IMR-90 (cell line): Measurements from ENCODE around the gene PAM16. TPM values are rescaled to one million over a fixed set of nuclear protein-coding genes. Genes with fewer than 3 reads are reported as not detected.
A peak's percentile ranks its signal among the peaks of the same experiment; 100 is the strongest.

Experiments
- ATAC-seq: fragments of 200-7000 bp; cut with Tn5 transposase; 2 replicates; pipeline ENCODE4 v1.9.1; 2020; ENCODE audit warnings: low read depth, mild to moderate bottlenecking, moderate library complexity
- Bru-seq: library from RNA; stranded (reverse); fragments of 400-500 nt; gene quantifications from one replicate; lab custom pipeline; 2021; lab: Mats Ljungman, UMichigan
- BruChase-seq, 2 experiments: library from RNA; stranded (reverse); fragments of 400-500 nt; gene quantifications; one replicate each; lab custom pipeline; 2021; lab: Mats Ljungman, UMichigan
- BruUV-seq: library from RNA; stranded (reverse); fragments of 400-500 nt; replicated peaks from 2 replicates; lab custom pipeline; 2021; lab: Mats Ljungman, UMichigan
- CTCF ChIA-PET: fragments of 300-600 bp; formaldehyde crosslinking; extraction: SDS; loops from one replicate; lab custom pipeline; 2021; ENCODE audit warnings: antibody characterized with exemption; lab: Yijun Ruan, JAX
- POLR2A ChIA-PET: fragments of 300-600 bp; sonication (Branson Sonifier 250); formaldehyde crosslinking; loops from one replicate; lab custom pipeline; 2022; ENCODE audit warnings: antibody characterized with exemption; ENCODE audit not compliant: unreplicated experiment; lab: Charles Lee
- DNase-seq: peaks from one replicate; pipeline ENCODE4 v3.0.0; 2013
- H2AFZ ChIP-seq: replicated peaks from 2 replicates; pipeline ENCODE3; 2013; ENCODE audit warnings: low read length, mild to moderate bottlenecking; ENCODE audit not compliant: poor library complexity
- H2AK5ac ChIP-seq: 2 replicates; pipeline ENCODE4 v1.6.1; 2013; ENCODE audit warnings: low read depth, low read length, inconsistent platforms
- H2AK9ac ChIP-seq: replicated peaks from 2 replicates; pipeline ENCODE3; 2013; ENCODE audit warnings: mild to moderate bottlenecking, low read depth, low read length, moderate library complexity; ENCODE audit not compliant: poor library complexity
- H2BK120ac ChIP-seq: 2 replicates; pipeline ENCODE4 v1.6.1; 2013; ENCODE audit warnings: low read depth, low read length, inconsistent platforms
- H2BK15ac ChIP-seq: 3 replicates; pipeline ENCODE4 v1.6.1; 2013; ENCODE audit warnings: low read depth, low read length, inconsistent platforms
- H2BK20ac ChIP-seq: 2 replicates; pipeline ENCODE4 v1.6.1; 2013; ENCODE audit warnings: low read depth, mild to moderate bottlenecking, inconsistent platforms, low read length, moderate library complexity
- H2BK5ac ChIP-seq: 2 replicates; pipeline ENCODE4 v1.6.1; 2013; ENCODE audit warnings: mild to moderate bottlenecking, low read depth, low read length, inconsistent platforms; ENCODE audit not compliant: poor library complexity, severe bottlenecking
- H3K14ac ChIP-seq: replicated peaks from 2 replicates; pipeline ENCODE4 v1.6.1; 2013; ENCODE audit warnings: low read depth, low read length, inconsistent platforms
- H3K18ac ChIP-seq: 2 replicates; pipeline ENCODE4 v1.6.1; 2013; ENCODE audit warnings: low read depth, low read length, control low read depth
- H3K23ac ChIP-seq: 2 replicates; pipeline ENCODE4 v1.6.1; 2013; ENCODE audit warnings: low read depth, low read length, inconsistent platforms
- H3K27ac ChIP-seq: 2 replicates; pipeline ENCODE4 v1.5.1; 2013; ENCODE audit warnings: mild to moderate bottlenecking, control low read depth, low read length; ENCODE audit not compliant: insufficient read depth
- H3K27me3 ChIP-seq: 2 replicates; pipeline ENCODE4 v1.6.1; 2013; ENCODE audit warnings: low read length; ENCODE audit not compliant: control insufficient read depth, insufficient read depth
- H3K36me3 ChIP-seq: 2 replicates; pipeline ENCODE4 v1.6.1; 2013; ENCODE audit warnings: low read length, mixed read lengths; ENCODE audit not compliant: control insufficient read depth, insufficient read depth
- H3K4ac ChIP-seq: 2 replicates; pipeline ENCODE4 v1.6.1; 2013; ENCODE audit warnings: low read depth, low read length, inconsistent platforms
- H3K4me1 ChIP-seq: 2 replicates; pipeline ENCODE4 v1.6.1; 2013; ENCODE audit warnings: low read length, mixed read lengths; ENCODE audit not compliant: control insufficient read depth, insufficient read depth
- H3K4me2 ChIP-seq: 2 replicates; pipeline ENCODE4 v1.6.1; 2013; ENCODE audit warnings: low read depth, mild to moderate bottlenecking, control low read depth, low read length, moderate library complexity
- H3K4me3 ChIP-seq: 2 replicates; pipeline ENCODE4 v1.5.1; 2013; ENCODE audit warnings: low read depth, mild to moderate bottlenecking, control low read depth, low read length, moderate library complexity; ENCODE audit not compliant: insufficient read depth
- H3K56ac ChIP-seq: 2 replicates; pipeline ENCODE4 v1.6.1; 2013; ENCODE audit warnings: low read length, inconsistent platforms; ENCODE audit not compliant: insufficient read depth; ENCODE audit errors: extremely low read depth
- H3K79me1 ChIP-seq, 2 experiments: 2 replicates each; pipeline ENCODE4 v1.6.1; 2013; ENCODE audit warnings: low read length in 2 of 2, inconsistent platforms in 1 of 2, low read depth in 1 of 2
- H3K9ac ChIP-seq: 2 replicates; pipeline ENCODE4 v1.6.1; 2013; ENCODE audit warnings: low read depth, low read length, control low read depth
- H3K9me1 ChIP-seq: 2 replicates; pipeline ENCODE4 v1.6.1; 2013; ENCODE audit warnings: low read length, inconsistent platforms; ENCODE audit not compliant: insufficient read depth
- H3K9me3 ChIP-seq: 2 replicates; pipeline ENCODE4 v1.6.1; 2013; ENCODE audit warnings: low read length; ENCODE audit not compliant: control insufficient read depth, insufficient read depth
- H4K20me1 ChIP-seq: 2 replicates; pipeline ENCODE4 v1.6.1; 2013; ENCODE audit warnings: low read length, inconsistent platforms; ENCODE audit not compliant: insufficient read depth
- H4K5ac ChIP-seq: 2 replicates; pipeline ENCODE4 v1.6.1; 2013; ENCODE audit warnings: mild to moderate bottlenecking, low read depth, low read length, control low read depth
- H4K8ac ChIP-seq, 2 experiments: 2 replicates each; pipeline ENCODE4 v1.6.1; 2013; ENCODE audit warnings: low read depth in 2 of 2, low read length in 2 of 2, control low read depth in 1 of 2, inconsistent platforms in 1 of 2
- H4K91ac ChIP-seq: 2 replicates; pipeline ENCODE4 v1.6.1; 2013; ENCODE audit warnings: low read depth, low read length, inconsistent platforms; ENCODE audit not compliant: insufficient read depth
- BHLHE40 ChIP-seq: fragments of 150-350 bp; IDR thresholded peaks from 2 replicates; pipeline ENCODE4 v1.6.1; 2016; ENCODE audit warnings: mild to moderate bottlenecking, low read depth, low read length
- MAZ ChIP-seq: IDR thresholded peaks from 2 replicates; pipeline ENCODE4 v1.6.1; 2012; ENCODE audit warnings: low read depth, mild to moderate bottlenecking, low read length, improper control_type of control experiment, moderate library complexity, borderline replicate concordance
- MXI1 ChIP-seq: IDR thresholded peaks from 2 replicates; pipeline ENCODE4 v1.6.1; 2012; ENCODE audit warnings: low read depth, mild to moderate bottlenecking, low read length, moderate library complexity, borderline replicate concordance
- POLR2A ChIP-seq: IDR thresholded peaks from 2 replicates; pipeline ENCODE4 v1.6.1; 2012; ENCODE audit warnings: mild to moderate bottlenecking, low read depth, low read length
- WGBS, 2 experiments: methylation state at CpG; one replicate each; pipeline versions ENCODE4 v1.1.5 to v1.1.7; 2013; ENCODE audit warnings: missing lambda C conversion rate in 2 of 2; ENCODE audit not compliant: insufficient read length in 1 of 2; ENCODE audit errors: extremely low coverage in 2 of 2; 5-methylcytosine and 5-hydroxymethylcytosine counted together
- dilution Hi-C: fragments of 300-500 bp; cut with HindIII; formaldehyde crosslinking; loops from one replicate; pipeline ENCODE4 v1.14.3; 2018; ENCODE audit warnings: low sequenced_read_pairs; ENCODE audit not compliant: unreplicated experiment
- in situ Hi-C: fragments of 300-500 bp; cut with MboI; formaldehyde crosslinking; loops from 3 replicates; pipeline ENCODE4 v1.14.3; 2019; ENCODE audit warnings: low sequenced_read_pairs, inconsistent platforms, mixed read lengths
- intact Hi-C: fragments of 100-400 bp; cut with micrococcal nuclease; formaldehyde crosslinking; loops from 2 replicates; pipeline ENCODE4 v1.10.0; 2022
- long read RNA-seq: library from polyadenylated mRNA; unstranded; transcript quantifications from one replicate; pipeline ENCODE4 v2.0.0, GENCODE V29; 2021; ENCODE audit not compliant: unreplicated experiment
- polyA plus RNA-seq, 3 experiments: library from polyadenylated mRNA; depleted of rRNA; stranded (reverse); fragments of >200 nt; gene quantifications; 2 replicates each; pipeline ENCODE4 v1.2.3, GENCODE V29; 2012; ENCODE audit warnings: low replicate concordance in 1 of 3
- total RNA-seq: library from RNA; depleted of rRNA; stranded (reverse); fragments of >200 nt; gene quantifications from 2 replicates; pipeline ENCODE4 v1.2.3, GENCODE V29; 2012; rRNA removed

Gene PAM16
- 17.9 and 25.6 TPM in 2 replicates for total RNA-seq
- polyA plus RNA-seq (2012; rRNA removed) = 48.4 and 69.5 TPM in 2 replicates
- polyA plus RNA-seq (2012; cell fraction: cytosol; rRNA removed) = 84.0 and 105 TPM in 2 replicates
- polyA plus RNA-seq (2012; cell fraction: nucleus; rRNA removed; ENCODE audit: low replicate concordance) = 70.0 and 101 TPM in 2 replicates
- percentile 52 among the genes with signal in this experiment for Bru-seq, nascent RNA
- BruChase-seq, experiment 1, labeled RNA remaining after a 6-hour chase = percentile 60 among the genes with signal in this experiment
- BruChase-seq, experiment 2, labeled RNA remaining after a 2-hour chase = percentile 58 among the genes with signal in this experiment
- long read RNA-seq, transcript PAM16-201 (5 exons, 587 nt) = major isoform, 11 of 23 reads
- long read RNA-seq, partial matches to known transcripts = 3 of 23 reads
- long read RNA-seq, other reads (novel, unspliced or antisense) = 6 of 23 reads

DNA sequence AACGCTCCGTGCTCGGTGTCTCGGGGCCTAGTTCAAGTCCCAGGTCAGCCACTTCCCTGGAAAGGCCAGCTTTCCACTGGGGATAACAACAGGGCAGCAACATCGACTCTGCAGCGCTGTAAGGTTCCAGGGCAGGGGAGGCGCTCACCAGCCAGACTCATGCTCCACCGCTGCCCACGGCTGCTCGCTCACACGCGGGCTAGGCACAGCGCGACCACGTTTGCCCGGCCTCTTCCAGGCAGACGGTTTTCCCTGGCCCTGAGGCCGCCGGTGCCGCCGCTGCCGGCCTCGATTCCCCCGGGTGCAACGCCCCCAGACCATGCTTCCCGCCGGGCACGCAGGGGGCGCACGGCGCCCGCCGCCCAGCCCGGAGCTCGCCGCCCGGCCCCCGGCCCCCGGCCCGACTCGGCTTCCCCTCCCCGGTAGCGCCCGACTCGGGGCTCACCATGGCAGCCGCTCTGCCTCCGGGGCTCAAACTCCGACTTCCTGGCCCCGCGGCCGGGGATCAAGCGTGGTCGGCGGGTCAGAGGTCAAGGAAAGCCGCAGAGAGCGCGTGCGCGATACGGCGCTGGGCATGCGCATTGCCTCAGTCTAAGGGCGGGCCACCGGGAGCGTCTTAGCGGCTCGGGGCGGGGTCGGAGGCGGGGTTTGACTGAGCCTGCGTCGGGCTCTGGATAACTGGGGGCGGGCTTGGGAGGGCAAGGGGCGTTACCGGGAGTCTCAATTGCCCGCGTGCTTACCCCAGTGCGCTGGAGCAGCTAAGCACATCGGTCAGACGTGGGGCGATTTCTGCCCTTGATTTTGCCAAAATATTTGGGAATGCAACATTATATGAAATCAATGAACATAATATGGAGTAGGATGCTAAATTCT lies at the start of gene PAM16:
Gene PAM16, minus strand, starts transcription at position 535 of the 873 bp plus-strand sequence. Its CDS starts 87 bp downstream, at position 448.
- ATAC-seq (peak; percentile 96), DNase-seq (peak; percentile 91)
- H2AK9ac ChIP-seq = peak within 1 kb of the TSS; percentile 90
- WGBS, 2 experiments = 0% methylated on average over 58 of the region's 81 CpGs; no CpG with 5 or more reads in 1 of the 2 experiments
- peak within 1 kb of the TSS; percentile 53; the same call in 1 of the 2 replicates for H4K91ac ChIP-seq
- peak within 1 kb of the TSS; percentile 99 for H3K4me2 ChIP-seq
- POLR2A ChIA-PET = no interaction called here
- peak within 1 kb of the TSS; percentile 98 for H3K9ac ChIP-seq
- peak within 1 kb of the TSS; percentile 86 for H3K4me3 ChIP-seq
- no peaks in the 10 kb centered on the region for H3K27me3 ChIP-seq
- TF ChIP-seq MXI1 (peak; percentile 86), BHLHE40 (no peak), POLR2A (peak; percentile 30; the same call in 1 of the 2 replicates), MAZ (peak; percentile 58; the same call in 1 of the 2 replicates)
- H2AFZ ChIP-seq = peak within 1 kb of the TSS; percentile 92
- H4K5ac ChIP-seq = peak within 1 kb of the TSS; percentile 33; the same call in 1 of the 2 replicates
- 0 out of 2 replicates have a peak, but pooled peaks cover 8% of the 10 kb centered on the region for H3K9me1 ChIP-seq
- H3K79me1 ChIP-seq = peaks cover 19 to 44% of the 10 kb centered on the region in 2 experiments
- peak within 1 kb of the TSS; percentile 67 for H3K56ac ChIP-seq
- CTCF ChIA-PET = interaction anchor here (2.6 kb wide), 1 partner anchor 51 kb away, joined by 12 read pairs; no protein-coding TSS in a partner anchor
- H2AK5ac ChIP-seq = peak within 1 kb of the TSS; percentile 99
- peak within 1 kb of the TSS; percentile 39 for H3K18ac ChIP-seq
- H3K36me3 ChIP-seq = no peaks in the 10 kb centered on the region; the same call in 1 of the 2 replicates
- H3K4ac ChIP-seq = peak within 1 kb of the TSS; percentile 89
- no peaks in the 10 kb centered on the region for H3K9me3 ChIP-seq
- peak within 1 kb of the TSS; percentile 93 for H3K14ac ChIP-seq
- peak within 1 kb of the TSS; percentile 56 for H2BK5ac ChIP-seq
- peak within 1 kb of the TSS; percentile 0; the same call in 1 of the 2 replicates for H2BK120ac ChIP-seq
- peak within 1 kb of the TSS; percentile 98 for H3K23ac ChIP-seq
- intact Hi-C loops (loop anchor here (2.0 kb wide), 2 partner anchors 36 to 44 kb away; no protein-coding TSS in a partner anchor), in situ Hi-C loops (no loop called here), dilution Hi-C loops (no loop called here)
- H3K4me1 ChIP-seq = peaks cover 5% of the 10 kb centered on the region
- BruUV-seq = no TSS peak
- peak within 1 kb of the TSS; percentile 82 for H3K27ac ChIP-seq
- no peak within 1 kb of the TSS for H2BK20ac ChIP-seq
- H4K20me1 ChIP-seq = peaks cover 34% of the 10 kb centered on the region
- peak within 1 kb of the TSS; percentile 53; the same call in 1 of the 3 replicates for H2BK15ac ChIP-seq
- H4K8ac ChIP-seq = peak within 1 kb of the TSS; percentile 36 to 82
